ENCODE data around the gene NPB.

Gene NPB

GRCh38 chr17:81898885-81899284 lies 3.2 kb upstream of the NPB start:
- no peak for DNase-seq (ENCODE audit: low spot score)

GRCh38 chr17:81899514-81900166 lies 2.4 kb upstream of the NPB start:
- DNase-seq (ENCODE audit: low spot score) = no peak

- DNase-seq (ENCODE audit: low spot score) = no peak
These were observed 1.7 kb upstream of the NPB start for GRCh38 chr17:81900181-81900820.

- no peak for DNase-seq (ENCODE audit: low spot score)
These were observed 643 bp upstream of the NPB start for GRCh38 chr17:81901167-81902022.

GRCh38 chr17:81902653-81903414 lies 796 bp downstream of the NPB start:
- no peak for DNase-seq (ENCODE audit: low spot score)

- DNase-seq (ENCODE audit: low spot score) = no peak
These were observed 1.4 kb downstream of the NPB start for GRCh38 chr17:81903415-81903831.

GRCh38 chr17:81903896-81904599 lies 2.0 kb downstream of the NPB start:
- no peak for DNase-seq (ENCODE audit: low spot score)

- no peak for DNase-seq (ENCODE audit: low spot score)
These were observed 2.8 kb downstream of the NPB start for GRCh38 chr17:81904600-81905423.

- DNase-seq (ENCODE audit: low spot score) = no peak
These were observed 3.4 kb downstream of the NPB start for GRCh38 chr17:81905424-81905875.

GRCh38 chr17:81905993-81906392 lies 4.0 kb downstream of the NPB start:
- no peak for DNase-seq (ENCODE audit: low spot score)

- DNase-seq (ENCODE audit: low spot score) = no peak
These were observed 4.6 kb downstream of the NPB start for GRCh38 chr17:81906476-81907218.

- DNase-seq (ENCODE audit: low spot score) = no peak
These were observed 5.4 kb downstream of the NPB start for GRCh38 chr17:81907219-81908145.

GRCh38 chr17:81908793-81909192 lies 6.8 kb downstream of the NPB start:
- DNase-seq (ENCODE audit: low spot score) = no peak

GRCh38 chr17:81909231-81909630 lies 7.2 kb downstream of the NPB start:
- no peak for DNase-seq (ENCODE audit: low spot score)

- DNase-seq (ENCODE audit: low spot score) = no peak
These were observed 8.2 kb downstream of the NPB start for GRCh38 chr17:81909966-81910839.

- DNase-seq (ENCODE audit: low spot score) = no peak
These were observed 8.8 kb downstream of the NPB start for GRCh38 chr17:81910840-81911276.

- DNase-seq (ENCODE audit: low spot score) = peak; percentile 91
These were observed 9.4 kb downstream of the NPB start, which contains the start of gene PCYT2 for GRCh38 chr17:81911277-81911961. TSS of gene PCYT2 (minus strand) at chr17:81911399. CDS start at chr17:81911355, 44 bp downstream.

Measured in left forelimb (tissue), 1 donor.